ENCODE data around the gene PKP1.
"Not testable (repeated sequence)": the region's sequence is repeated elsewhere in the genome, so short reads cannot be mapped to it uniquely, and the experiment has no call there.

Gene PKP1

GRCh38 chr1:201282931-201283829 is at the start of gene PKP1:
TSS of gene PKP1 (plus strand) at chr1:201283506. CDS start at chr1:201283703, 197 bp downstream.
- FAIRE-seq (no peak), DNase-seq (ENCODE audit: low spot score) (no peak)

- not testable (repeated sequence) for FAIRE-seq; DNase-seq (ENCODE audit: low spot score)
These were observed 43.7 kb upstream of the PKP1 start for GRCh38 chr1:201239646-201240045.

- no peak for DNase-seq (ENCODE audit: low spot score)
- no peak for FAIRE-seq
These were observed 43.1 kb upstream of the PKP1 start for GRCh38 chr1:201240171-201240570.

- no peak for FAIRE-seq
- no peak for DNase-seq (ENCODE audit: low spot score)
These were observed 41.6 kb upstream of the PKP1 start for GRCh38 chr1:201241736-201242135.

GRCh38 chr1:201245082-201245481 is 38.2 kb upstream of the PKP1 start:
- FAIRE-seq, result no peak
- DNase-seq (ENCODE audit: low spot score), result no peak

GRCh38 chr1:201248721-201249559 is 34.4 kb upstream of the PKP1 start:
- FAIRE-seq, result no peak
- DNase-seq (ENCODE audit: low spot score), result no peak

GRCh38 chr1:201250326-201251011 is 32.8 kb upstream of the PKP1 start:
- no peak for DNase-seq (ENCODE audit: low spot score)
- FAIRE-seq, result no peak

GRCh38 chr1:201251411-201251810 is 31.9 kb upstream of the PKP1 start:
- FAIRE-seq (no peak), DNase-seq (ENCODE audit: low spot score) (no peak)

GRCh38 chr1:201251851-201252430 is 31.4 kb upstream of the PKP1 start:
- no peak for FAIRE-seq
- no peak for DNase-seq (ENCODE audit: low spot score)

GRCh38 chr1:201252944-201253371 is 30.3 kb upstream of the PKP1 start:
- no peak for DNase-seq (ENCODE audit: low spot score)
- FAIRE-seq, result no peak

- no peak for DNase-seq (ENCODE audit: low spot score)
- FAIRE-seq, result no peak
These were observed 29.9 kb upstream of the PKP1 start for GRCh38 chr1:201253411-201253810.

- FAIRE-seq (no peak), DNase-seq (ENCODE audit: low spot score) (no peak)
These were observed 29.2 kb upstream of the PKP1 start for GRCh38 chr1:201253906-201254624.

GRCh38 chr1:201254625-201255478 is 28.5 kb upstream of the PKP1 start:
- DNase-seq (ENCODE audit: low spot score), result no peak
- no peak for FAIRE-seq

- FAIRE-seq (no peak), DNase-seq (ENCODE audit: low spot score) (no peak)
These were observed 27.6 kb upstream of the PKP1 start for GRCh38 chr1:201255479-201256362.

GRCh38 chr1:201258132-201258531 is 25.2 kb upstream of the PKP1 start:
- DNase-seq (ENCODE audit: low spot score); FAIRE-seq: not testable (repeated sequence)

- no peak for FAIRE-seq
These were observed 24.5 kb upstream of the PKP1 start for GRCh38 chr1:201258763-201259230.

GRCh38 chr1:201259476-201260235 is 23.6 kb upstream of the PKP1 start:
- DNase-seq (ENCODE audit: low spot score) (no peak), FAIRE-seq (no peak)

More at GRCh38 chr1:201258763-201259230, 24.5 kb upstream of the PKP1 start:
- no peak for DNase-seq (ENCODE audit: low spot score)

- DNase-seq (ENCODE audit: low spot score) (no peak), FAIRE-seq (no peak)
These were observed 23.1 kb upstream of the PKP1 start for GRCh38 chr1:201260236-201260590.
